HuH-7 (cell line): ENCODE data around the gene MOCS3.

Experiments used
- DNase-seq: peaks from one replicate; pipeline ENCODE4 v3.0.0; 2011; ENCODE audit warnings: low spot score

MOCS3 gene

DNA sequence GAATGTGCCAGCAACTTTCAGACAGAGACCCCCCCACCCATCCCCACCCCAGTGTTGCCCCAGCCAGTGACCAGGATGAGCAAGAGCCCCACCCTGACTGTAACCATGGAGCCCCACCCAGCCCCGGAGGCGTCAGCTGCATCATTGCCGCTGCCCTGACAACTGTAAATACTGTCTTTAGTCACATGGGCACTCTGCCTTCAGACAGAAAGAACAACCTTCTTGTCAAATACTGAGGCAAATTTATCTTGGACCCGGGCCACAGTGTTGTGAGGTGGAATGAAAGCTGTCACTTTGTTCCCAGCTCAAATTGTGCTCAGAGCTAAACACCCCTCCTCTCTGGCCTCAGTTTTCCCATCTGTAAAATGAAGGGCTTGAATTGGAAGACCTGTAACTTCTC lies 23.7 kb downstream of the MOCS3 start:
- no peak for DNase-seq

DNA sequence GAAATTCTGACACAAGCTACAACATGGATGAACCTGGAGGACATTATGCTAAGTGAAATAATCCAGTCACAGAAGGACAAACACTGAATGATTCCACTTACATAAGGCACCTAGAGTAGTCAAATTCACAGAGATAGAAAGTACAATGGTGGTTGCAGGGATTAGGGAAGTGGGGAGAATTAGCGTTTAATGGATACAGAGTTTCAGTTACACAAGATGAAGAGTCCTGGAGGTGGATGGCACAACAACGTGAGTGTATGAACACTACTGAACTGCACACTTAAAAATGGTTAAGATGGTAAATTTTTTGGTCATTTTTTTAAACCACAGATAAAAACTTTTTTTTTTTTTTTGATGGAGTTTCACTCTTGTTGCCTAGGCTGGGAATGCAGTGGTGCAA lies 24.7 kb downstream of the MOCS3 start:
- no peak for DNase-seq

DNA sequence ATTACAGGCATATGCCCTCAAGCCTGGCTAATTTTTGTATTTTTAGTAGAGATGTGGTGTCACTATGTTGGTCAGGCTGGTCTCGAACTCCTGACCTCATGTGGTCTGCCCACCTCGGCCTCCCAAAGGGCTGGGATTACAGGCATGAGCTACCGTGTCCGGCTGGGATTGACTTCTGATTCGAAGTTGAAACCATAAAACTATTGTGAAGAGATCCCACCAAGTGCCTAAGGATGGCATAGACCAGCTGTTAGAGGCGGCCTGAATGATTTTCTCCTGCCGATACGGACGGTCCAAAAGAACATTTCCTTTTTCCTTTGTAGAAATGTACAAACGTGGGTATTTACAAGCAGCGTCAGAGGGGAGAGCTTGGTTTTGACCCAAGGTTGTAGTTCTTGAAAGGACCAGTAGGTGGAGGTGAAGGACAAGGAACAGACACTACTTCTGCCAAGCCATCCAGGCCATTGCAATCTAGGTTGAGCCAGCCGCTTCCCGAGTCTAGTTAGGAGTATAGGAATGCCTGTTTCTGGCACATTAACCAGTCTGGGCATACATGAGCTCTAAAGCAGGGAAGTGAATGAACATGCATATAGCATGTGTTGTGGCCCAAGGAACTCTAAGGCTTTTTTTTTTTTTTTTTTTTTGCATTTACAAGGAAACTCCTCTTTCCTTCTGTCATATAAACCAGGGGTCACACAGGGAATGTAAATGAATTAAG lies 29.0 kb downstream of the MOCS3 start:
- peak; percentile 84 for DNase-seq

DNA sequence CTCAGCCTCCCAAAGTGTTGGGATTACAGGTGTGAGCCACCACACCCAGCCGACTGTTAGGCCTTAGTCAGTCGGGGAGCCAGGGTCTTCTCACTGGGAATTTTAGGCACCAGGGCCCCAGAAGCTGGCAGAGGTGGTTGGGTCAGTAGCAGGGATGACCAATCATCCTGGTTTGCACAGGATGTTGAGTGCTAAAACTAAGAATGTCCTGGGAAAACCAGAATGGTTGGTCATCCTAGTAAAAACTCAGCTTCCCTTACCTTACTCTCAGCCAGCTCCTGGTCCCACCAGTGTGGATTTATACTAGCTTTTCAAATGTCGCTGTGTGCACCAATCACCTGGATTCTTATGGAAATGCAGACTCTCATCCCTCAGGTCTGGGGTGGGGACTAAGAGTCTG lies 32.5 kb downstream of the MOCS3 start:
- DNase-seq, result no peak

DNA sequence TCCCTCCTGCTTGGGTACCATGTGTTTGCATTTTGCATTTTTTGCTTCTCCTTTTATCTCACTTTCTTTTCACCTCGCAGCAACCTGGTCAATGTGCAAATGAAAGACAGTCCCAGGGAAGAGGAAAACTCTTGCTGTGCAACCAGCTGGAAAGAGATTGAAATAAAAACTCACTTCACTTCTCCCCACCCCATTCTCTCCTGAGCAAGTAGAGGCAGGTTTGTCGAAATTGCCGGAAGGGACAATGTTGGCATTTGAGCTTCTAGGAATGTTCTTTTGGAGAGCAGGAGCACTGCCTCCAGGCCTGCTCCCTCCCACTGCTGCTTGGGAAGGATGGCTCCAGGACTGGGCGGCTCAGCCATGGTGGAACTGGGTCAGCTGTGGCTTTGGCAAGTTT lies 33.7 kb downstream of the MOCS3 start:
- no peak for DNase-seq

DNA sequence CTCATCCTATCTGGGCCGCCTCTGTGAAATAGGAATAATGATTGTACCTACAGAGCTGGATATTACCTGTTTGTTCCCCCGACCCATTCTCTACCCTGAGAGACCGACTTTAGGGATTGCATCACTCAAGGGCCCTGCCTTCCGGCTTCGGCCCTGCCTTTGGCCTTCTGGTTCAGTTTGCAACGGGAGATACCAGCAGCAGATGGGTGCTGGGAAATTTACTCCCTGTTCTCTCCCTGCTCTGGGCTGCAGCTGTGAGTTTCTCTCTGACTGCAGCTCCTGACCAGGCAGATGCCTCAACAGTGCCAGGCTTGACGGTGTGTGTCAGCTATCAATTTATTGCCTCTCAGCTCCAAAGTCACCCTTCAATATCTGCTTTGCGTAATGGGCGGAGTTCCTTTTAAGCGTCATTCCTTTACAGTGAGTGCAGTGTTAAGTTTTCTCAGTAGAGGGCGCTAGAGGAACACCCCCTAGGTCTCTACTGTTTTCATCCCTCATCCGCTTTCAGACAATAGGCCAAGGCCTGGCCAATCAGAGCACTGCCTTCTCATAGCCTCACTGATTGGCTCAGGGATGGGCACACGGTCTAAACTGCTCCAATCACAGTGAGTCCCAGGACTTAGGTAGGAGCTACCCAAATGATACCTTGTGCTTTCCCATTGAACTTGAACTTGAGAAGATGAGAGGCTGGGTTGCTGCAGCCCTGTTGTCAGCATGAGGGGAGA lies 34.3 kb downstream of the MOCS3 start:
- peak; percentile 96 for DNase-seq

DNA sequence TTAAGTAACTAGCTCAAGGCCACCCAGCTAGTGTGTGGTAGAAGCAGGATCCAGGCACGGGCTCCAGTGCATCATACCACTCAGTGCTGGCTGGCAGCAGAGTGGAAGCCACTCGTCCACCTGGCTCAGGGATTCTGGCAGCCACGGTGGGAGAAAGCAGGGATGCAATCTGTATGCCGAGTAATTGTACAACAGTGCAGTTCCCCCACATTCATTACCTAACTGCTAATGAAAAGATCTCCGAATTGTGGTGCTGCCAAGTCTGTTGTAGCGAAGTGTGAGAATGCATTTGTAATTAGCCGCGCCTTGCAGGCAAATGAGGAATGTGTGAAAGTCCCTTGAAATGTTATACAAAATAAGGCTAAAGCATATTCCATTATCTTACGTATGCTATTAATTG lies 35.3 kb downstream of the MOCS3 start:
- no peak for DNase-seq

DNA sequence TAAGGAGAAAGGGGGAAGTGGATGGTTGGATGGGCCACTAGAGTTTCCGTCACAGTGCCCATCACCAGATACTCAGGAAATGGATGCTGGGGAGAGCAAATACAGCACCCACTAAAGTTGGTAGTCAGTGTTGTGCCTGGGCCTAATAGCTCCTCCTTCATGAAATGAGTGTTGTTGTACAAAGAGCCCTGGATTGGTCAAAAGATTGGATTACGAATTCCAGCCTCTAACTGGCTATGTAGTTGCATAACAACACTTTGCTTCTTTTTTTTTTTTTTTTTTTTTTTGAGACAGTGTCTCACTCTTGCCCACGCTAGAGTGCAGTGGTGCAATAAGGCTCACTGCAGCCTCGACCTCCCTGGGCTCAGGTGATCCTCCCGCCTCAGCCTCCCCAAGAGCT lies 36.9 kb downstream of the MOCS3 start:
- no peak for DNase-seq

DNA sequence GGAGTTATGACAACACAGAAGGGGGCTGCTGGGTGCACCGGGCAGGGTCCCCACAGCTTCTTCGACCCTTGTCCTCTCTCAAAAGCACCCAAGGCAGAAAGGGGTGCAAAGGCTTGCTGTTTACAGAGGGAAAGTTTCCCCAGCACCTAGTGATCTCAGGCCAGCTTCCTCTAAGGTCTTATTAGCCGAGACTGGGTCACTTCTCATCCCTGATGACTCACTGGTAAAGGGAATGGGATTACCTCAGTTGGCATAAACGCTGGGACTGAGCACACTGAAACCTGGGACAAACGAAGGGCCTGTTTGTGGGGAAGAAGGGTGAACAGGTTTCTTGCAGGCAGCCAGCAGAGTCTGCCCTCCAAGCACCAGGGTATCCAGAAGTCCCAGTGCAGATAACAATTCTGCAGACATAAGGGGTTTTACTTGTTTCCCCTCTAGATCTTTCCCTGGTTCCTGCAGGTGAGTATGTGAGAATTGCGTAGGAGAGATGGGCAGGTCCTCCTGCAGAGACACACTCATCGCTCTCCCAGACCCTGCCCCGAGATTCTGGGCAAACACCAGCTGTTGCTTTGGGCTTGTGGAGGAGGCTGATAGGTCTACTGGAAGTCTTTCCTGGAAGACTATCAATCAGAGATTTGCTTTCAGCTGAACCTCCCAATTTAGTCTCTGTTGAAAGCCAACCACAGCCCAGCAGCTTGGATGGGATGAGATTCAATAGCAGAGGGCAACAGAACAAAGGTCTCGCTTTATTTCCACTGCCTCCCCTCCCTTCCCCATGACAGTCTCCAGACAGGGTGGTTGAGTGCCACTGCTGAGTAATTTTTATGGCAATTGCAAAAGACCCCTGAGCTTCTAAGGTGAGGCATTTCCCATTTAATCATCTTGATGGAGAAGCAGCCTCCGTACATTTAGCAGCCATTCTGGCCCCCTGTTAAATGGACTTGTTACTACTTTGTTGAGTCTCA lies 38.6 kb downstream of the MOCS3 start:
- DNase-seq, result no peak

DNA sequence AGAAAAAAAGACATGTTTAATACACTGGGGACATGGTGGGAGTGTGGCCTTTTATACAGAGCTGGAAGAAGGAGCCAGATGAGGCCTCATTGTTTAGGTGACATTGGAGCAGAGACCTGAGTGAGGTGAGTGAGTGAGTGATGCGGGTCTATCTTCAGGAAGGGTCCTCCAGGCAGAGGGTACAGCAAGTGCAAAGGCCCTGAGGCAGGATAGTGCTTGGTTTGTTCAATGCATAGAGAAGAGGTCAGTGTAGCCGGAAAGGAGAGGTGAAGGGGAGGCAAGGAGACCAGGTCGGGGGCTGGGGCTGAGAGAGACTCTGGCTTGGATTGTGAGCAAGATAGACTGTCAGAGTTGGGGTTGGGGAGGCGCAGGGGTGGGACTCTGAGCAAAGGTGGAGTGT lies 40.7 kb downstream of the MOCS3 start:
- no peak for DNase-seq

DNA sequence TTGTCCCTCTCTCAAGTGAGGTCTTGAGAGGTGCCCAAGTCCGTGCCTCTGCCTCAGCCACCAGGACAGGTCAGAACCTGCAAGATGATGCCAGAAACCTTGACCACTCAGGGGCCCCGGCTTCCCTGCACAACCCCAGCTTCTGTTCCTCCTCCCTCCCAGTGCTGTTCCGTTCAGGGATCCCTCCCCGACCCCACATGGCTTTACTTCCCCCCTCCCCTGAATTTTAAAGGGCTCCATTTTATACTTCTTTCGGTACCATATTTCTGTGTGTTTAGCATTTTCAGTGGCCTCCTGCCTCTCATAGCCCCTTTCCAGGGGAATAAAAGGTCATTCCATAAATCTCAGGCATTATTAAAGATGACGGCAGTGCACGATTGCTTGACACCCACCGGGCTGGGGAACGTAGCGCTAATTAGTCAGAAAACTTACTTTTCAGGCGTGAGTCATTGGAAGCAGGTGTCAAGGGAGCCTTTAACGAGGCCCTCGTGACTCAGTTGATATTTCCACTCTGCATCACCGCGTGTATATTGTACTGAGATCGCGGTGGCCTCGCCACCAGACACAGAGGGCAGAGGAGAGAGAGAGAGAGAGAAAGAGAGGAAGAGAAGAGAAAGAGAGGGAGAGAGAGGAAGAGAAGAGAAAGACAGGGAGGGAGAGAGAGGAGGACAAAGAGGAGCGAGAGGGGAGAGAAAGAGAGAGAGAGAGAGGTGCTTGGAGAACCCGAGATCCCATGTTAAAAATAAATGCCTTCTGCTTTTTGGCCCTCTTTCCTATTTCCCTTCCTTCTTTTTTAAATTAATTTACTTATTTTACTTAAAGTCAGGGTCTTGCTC lies 43.0 kb downstream of the MOCS3 start:
- no peak for DNase-seq

DNA sequence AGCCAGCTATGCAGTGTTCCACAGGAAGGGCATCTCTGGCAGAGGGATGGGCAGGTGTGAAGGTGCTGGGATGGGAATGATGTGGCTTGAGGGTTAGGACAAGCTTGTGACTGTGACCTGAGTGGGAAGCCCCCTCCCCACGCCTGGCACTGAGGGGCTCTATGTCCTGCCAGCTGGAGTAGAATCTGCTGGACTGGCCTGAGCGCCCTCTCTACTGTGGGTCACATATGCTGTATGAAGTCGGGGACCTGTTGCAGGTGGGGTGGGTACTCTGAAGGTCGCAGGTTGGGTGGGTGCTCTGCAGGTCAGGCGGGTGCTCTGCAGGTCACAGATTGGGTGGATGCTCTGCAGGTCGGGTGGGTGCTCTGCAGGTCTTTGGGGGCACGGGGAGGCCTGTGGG lies 44.0 kb downstream of the MOCS3 start:
- DNase-seq, result no peak

DNA sequence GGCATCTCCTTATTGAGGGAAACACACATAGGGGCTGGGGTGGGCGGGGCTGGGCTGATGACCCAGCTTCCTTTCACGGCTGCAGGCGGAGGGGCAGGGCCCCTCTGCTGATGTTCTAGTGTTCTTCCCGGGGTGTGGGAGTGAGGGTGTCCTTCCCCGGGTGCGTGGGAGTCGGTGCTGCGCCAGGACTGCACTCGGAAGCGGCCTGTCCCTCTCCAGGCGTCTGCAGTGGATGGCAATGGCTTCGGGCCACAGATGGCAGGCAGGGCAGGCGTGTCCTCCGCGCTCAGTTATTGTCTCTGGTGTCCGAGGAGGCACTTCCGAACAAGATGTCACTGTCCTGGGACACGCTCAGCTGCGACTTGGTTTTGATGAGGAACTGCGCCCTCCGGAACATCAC lies 45.1 kb downstream of the MOCS3 start:
- no peak for DNase-seq

DNA sequence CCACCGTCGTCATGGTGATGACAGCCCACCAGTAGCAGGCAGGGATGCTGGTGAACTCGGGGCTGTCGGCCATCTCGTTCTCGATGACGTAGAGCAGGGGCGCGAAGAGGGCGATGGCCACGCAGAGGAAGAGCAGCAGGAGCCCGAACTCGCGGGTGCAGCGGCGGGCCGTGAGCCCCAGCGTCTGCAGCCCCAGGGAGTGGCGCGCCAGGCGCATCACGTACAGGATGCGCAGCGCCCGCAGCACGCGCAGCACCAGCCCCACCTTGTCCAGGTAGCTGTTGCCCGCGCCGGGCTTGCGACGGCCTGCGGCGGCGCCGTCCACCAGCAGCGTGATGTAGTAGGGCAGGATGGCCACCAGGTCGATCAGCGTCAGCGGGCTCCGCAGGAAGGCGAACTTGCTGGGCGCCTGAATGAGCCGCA lies 45.7 kb downstream of the MOCS3 start:
- no peak for DNase-seq

DNA sequence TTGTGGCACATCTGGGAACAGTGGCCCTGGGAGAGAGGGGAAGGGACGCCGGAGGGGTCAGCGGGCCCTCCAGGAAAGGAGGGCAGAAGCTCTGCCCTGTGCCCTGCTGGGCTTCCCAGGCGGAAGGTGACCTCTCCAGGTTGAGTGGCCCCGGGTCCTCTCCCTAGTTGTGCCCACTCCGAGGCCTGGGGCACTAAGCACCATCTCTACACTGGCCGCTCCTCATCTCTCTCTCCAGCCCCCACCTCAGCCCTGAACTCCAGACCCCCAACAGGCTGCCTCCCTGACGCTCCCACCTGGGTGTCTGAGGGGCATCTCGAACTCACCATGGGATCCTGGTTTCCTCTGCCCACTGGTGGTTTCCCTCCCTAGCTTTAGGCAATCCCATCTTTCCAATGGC lies 46.2 kb downstream of the MOCS3 start:
- no peak for DNase-seq

DNA sequence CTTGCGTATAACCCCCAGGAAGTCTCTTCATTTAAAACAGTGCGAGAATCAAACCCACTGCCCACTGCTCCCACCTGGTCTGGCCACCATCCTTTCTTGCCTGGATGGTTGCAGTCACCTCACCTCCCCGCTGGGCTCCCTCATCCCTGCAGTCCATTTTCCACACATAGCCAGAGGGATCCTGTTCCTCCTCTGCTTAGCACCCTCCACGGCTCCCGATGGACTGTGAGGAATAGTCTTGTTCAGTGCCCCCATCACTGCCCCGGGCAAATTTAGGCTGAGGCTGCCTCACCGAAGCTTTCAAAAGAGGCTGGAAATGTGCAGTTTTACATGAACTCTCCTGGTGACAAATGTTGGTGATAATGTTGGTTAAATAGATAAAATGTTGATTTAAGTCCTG lies 46.6 kb downstream of the MOCS3 start:
- DNase-seq, result no peak

DNA sequence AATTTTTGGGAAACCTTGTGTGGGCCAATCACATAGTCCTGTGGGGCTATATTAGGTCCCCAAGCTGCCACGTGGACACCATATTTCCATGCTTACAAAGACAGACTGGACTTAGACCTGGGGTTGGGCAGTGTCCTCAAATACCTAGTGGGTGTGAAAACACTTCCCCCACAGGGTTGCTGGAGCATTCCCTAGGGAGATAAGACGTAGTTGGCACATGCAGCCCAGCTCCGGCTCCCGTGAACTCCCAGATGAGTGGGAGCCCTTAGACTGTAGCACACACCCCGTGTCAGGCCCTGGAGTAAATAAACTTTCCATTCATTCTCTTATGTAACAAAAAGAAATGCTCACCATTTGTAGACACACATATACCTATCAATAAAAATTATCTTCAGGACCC lies 50.1 kb downstream of the MOCS3 start:
- no peak for DNase-seq

DNA sequence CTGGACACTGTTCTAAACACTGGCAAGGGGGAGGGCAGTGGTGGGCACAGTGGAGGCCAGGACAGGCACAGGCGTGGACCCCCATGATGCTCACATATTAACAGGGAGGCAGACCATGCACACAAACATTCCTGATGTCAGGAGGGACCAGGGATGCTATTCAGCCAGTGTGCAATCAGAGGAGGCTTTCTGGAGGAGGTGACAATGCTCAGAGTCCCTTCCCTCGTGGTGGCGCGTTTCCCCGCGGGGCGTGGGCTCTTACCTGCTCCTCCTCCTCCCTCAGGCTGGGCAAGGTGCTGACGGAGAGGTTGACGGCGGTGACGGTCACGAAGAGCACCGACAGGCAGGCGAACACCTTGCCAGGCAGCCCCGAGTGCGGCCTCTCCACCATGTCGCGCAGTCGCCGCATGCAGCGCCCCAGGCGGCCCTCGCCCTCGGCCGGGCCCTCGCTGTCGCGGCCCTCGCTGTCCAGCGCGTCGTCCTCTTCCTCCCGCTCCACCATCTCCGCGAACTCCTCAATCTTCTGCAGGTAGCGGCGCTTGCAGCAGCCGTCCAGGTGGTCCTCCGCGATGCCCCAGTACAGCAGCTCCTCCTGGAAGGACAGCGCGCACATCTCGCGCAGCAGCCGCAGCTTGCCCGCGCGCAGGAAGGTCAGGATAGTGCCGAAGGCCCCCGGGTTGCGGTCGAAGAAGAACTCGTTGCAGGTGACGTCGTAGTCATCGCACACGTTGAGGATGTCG lies 50.9 kb downstream of the MOCS3 start:
- no peak for DNase-seq

DNA sequence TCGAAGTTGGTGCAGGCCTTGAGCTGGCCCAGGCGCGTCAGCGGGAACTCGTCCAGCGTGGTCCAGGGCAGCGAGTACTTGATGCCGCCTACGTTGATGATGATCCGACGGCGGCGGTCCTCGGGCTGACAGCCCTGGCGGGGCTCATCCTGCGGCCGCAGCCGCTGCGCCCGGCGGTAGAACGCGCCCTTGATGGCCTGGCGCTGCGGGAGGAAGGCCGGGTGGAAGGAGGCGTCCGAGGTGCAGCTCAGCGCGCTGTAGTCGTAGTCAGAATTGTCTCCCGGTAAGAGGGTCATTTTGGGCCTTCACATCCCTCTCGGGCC lies 51.4 kb downstream of the MOCS3 start:
- no peak for DNase-seq

DNA sequence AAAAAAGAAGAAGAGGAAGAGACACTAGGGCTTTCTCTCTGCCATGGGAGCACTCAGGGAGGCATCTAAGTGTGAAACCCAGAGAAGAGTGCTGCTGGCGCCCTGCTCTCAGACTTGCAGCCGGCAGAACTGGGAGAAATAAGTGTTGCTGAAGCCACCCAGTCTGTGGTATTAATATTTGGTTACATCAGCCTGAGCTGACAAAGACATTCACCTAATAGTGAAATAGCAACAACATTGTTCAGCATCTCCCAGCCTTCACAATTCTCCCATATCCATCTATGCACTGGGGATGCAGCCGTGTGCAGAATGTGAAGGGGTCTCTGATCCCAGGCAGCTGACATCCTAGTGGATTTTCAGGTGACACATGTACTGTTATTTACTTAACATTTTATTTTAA lies 52.3 kb downstream of the MOCS3 start:
- DNase-seq, result no peak

DNA sequence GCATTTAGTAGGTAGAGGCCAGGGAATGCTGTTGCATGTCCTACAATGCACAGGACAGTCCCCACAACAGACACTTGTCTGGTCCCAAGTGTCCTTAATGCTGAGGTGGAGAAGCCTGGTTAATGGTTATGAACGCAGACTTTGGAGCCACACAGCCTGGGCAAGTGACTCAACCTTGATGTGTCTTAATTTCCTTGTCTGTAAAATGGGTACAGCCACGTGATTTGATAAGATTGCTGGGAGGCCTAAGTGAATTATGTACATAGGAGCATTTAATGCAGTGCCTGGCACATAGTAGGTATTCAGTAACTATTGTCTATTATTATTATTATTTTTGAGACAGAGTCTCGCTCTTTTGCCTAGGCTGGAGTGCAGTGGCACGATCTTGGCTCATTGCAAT lies 52.9 kb downstream of the MOCS3 start:
- DNase-seq, result no peak
